Left lung (tissue), 10 donors: ENCODE results near the gene PSKH1. TPM values are rescaled to one million over a fixed set of nuclear protein-coding genes. Genes with fewer than 3 reads are reported as not detected.
"Not testable (repeated sequence)": the region's sequence is repeated elsewhere in the genome, so short reads cannot be mapped to it uniquely, and the experiment has no call there.

Source experiments
- ATAC-seq: fragments of 200-7000 bp; cut with Tn5 transposase; one replicate; pipeline ENCODE4 v1.9.1; 2020; ENCODE audit warnings: moderate library complexity
- DNase-seq, 4 donors: peaks; one replicate each; pipeline ENCODE4 v3.0.0-alpha.2; 2013 to 2020
- H3K27ac ChIP-seq, 2 donors: fragments of 200-600 bp; sonication (generic) in 1 of 2; one replicate each; pipeline versions ENCODE4 v1.5.0 to v1.8.0; 2020 to 2021
- H3K27me3 ChIP-seq, 2 donors: fragments of 200-600 bp; sonication (generic) in 1 of 2; one replicate each; pipeline versions ENCODE4 v1.5.0 to v1.8.0; 2020 to 2021
- H3K36me3 ChIP-seq, 2 donors: fragments of 200-600 bp; sonication (generic) in 1 of 2; one replicate each; pipeline versions ENCODE4 v1.5.0 to v1.8.0; 2020 to 2021
- H3K4me1 ChIP-seq, 2 donors: fragments of 200-600 bp; one replicate each; pipeline ENCODE4 v1.8.0; 2021
- H3K4me3 ChIP-seq, 2 donors: fragments of 200-600 bp; sonication (generic) in 1 of 2; one replicate each; pipeline versions ENCODE4 v1.5.0 to v1.8.0; 2020 to 2021; ENCODE audit warnings: mild to moderate bottlenecking in 1 of 2
- H3K9me3 ChIP-seq, 2 donors: fragments of 200-600 bp; sonication (generic) in 1 of 2; one replicate each; pipeline versions ENCODE4 v1.5.0 to v1.8.0; 2020 to 2021
- intact Hi-C, 2 donors: fragments of 100-400 bp; cut with DNase I; formaldehyde crosslinking; loops; one replicate each; pipeline versions ENCODE4 v1.11.2 to v1.14.2; 2022
- polyA plus RNA-seq, 6 donors: library from polyadenylated mRNA; unstranded; fragments of 120-200 nt; gene quantifications; one replicate each; pipeline ENCODE4 v1.2.1, GENCODE V29; 2013; ENCODE audit not compliant: insufficient read length in 6 of 6
- total RNA-seq, 2 donors: library from RNA; stranded (reverse); fragmentation: NEBNext Ultra II Directional; extraction: Animal tissue kit (Norgen Biotek cat#: 25700); gene quantifications; one replicate each; pipeline ENCODE4 v1.2.1, GENCODE V29; 2021
- TF ChIP-seq, protein P1 (sequence below), 2 donors: fragments of 200-600 bp; sonication (generic) in 1 of 2; IDR thresholded peaks; one replicate each; pipeline versions ENCODE4 v1.5.0 to v1.8.0; 2021; ENCODE audit warnings: antibody characterized with exemption in 2 of 2
- donor health status: DM: no; HTN: yes; CAD: no.
- donor health status: DM: no; HTN: no; CAD: no.

PSKH1 gene
- total and polyA plus RNA-seq, 8 donors, result 20.8 to 32.1 (median 29.0) TPM

DNA sequence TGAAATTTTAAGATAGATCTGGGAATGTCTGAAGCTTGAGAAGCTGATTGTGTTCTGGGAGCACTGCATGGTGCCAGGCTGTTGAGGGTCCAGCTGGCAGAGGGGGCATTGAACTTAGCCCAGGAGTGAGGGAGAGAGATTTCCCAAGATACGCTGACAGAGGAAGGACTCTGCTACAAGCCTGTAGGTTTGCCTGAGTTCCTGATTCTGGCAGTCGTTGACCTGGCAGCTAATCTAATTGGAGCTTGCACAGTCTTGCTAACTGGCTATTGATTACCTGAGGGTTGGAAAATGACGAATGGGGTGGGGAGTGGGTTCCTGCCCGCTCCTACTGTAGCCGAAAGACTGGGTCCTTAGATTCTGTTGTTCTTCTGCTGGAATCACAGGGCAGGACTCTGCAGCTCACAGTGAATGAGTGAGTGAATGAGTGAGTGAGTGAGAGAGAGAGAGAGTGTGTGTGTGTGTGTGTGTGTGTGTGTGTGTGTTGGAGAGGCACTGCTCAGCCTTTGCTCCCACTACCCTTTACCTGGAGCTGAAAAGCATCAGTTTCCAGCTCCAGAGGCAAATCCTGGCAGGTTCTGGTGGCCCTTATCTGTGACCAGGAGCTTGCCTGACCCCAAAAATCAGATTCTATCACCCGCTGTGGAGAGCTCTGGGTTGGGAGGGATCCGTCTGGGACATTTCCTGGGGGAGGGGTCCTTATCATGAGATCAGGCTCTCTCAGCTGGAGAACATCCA is 21.9 kb downstream of the PSKH1 start:
- peaks cover 6 to 20% of the 10 kb centered on the region in 2 donors for H3K4me1 ChIP-seq
- TF ChIP-seq, protein P1, sequence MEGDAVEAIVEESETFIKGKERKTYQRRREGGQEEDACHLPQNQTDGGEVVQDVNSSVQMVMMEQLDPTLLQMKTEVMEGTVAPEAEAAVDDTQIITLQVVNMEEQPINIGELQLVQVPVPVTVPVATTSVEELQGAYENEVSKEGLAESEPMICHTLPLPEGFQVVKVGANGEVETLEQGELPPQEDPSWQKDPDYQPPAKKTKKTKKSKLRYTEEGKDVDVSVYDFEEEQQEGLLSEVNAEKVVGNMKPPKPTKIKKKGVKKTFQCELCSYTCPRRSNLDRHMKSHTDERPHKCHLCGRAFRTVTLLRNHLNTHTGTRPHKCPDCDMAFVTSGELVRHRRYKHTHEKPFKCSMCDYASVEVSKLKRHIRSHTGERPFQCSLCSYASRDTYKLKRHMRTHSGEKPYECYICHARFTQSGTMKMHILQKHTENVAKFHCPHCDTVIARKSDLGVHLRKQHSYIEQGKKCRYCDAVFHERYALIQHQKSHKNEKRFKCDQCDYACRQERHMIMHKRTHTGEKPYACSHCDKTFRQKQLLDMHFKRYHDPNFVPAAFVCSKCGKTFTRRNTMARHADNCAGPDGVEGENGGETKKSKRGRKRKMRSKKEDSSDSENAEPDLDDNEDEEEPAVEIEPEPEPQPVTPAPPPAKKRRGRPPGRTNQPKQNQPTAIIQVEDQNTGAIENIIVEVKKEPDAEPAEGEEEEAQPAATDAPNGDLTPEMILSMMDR (IDR thresholded peaks at IDR 0.05), result no peak
- H3K27ac ChIP-seq, result no peak overlapping the region
- ATAC-seq, result no peak
- H3K9me3 ChIP-seq, result no peaks in the 10 kb centered on the region
- H3K4me3 ChIP-seq, result no peak overlapping the region
- intact Hi-C loops, result no loop called here
- peaks cover 0 to 33% of the 10 kb centered on the region in 2 donors for H3K36me3 ChIP-seq
- DNase-seq, result no peak
- no peaks in the 10 kb centered on the region for H3K27me3 ChIP-seq

DNA sequence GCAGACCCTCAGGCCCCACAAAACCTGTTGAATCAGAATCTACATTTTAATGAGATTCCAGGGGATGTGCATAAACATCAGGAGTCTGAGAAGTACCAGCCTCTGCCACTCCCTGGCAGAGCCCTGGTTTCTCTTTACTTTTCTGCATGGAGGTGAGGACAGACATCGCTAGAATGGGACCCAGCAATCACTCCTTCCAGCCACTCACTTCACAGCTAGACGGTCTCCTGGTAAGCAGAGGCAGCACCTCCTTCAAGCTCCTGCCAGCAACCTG is 22.4 kb downstream of the PSKH1 start:
- Histone ChIP-seq H3K36me3 (peaks cover 0 to 30% of the 10 kb centered on the region in 2 donors), H3K4me1 (peaks cover 6 to 20% of the 10 kb centered on the region in 2 donors)
- H3K27me3 ChIP-seq, intact Hi-C loops, H3K4me3 ChIP-seq, H3K9me3 ChIP-seq, H3K27ac ChIP-seq, ATAC-seq, DNase-seq: not testable (repeated sequence)

DNA sequence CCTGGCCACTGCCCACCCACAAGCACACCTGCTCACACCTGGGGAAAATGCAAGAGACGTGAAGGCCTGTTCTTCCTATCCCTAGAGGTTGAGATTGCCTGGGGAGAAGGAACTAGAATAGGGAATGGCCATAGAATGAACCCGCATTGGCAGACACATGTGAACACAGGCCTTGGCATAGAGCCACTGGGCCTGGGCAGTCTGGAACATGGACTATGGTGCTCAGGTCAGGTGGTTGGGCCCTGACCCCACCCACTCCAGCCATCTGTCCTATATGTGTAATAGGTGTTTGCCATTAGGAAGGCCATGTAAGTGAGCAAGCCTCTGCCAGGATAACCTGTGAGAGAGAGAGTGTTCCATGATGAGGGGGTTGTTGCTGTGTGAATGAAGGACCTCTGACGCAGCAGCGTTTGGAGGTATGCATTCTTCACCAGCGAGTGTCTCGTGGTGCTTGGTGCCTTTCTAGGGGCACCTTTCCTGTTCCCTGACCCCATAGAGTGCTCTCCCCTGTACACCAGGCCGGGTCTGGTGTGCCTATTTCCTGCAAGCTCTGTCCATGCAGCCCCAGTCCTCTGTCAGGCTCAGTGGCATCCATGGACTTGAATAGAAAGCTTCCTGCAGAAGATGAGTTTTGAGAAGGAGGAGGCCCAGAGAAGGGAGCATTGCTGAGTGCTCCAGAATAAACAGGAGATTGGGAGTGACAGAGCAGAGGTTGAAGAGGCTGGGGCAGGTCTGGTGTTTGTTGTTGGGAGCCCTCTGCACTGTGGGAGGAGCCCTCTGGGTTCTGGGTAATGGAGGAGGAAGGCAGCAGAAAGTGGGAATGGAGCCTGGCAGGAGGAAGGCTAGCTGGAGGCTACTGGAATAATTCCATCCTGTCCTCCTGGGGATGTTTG is 23.0 kb downstream of the PSKH1 start:
- ATAC-seq (peak; percentile 35), DNase-seq (no peak)
- H3K27me3 ChIP-seq, result no peaks in the 10 kb centered on the region
- peaks cover 0 to 24% of the 10 kb centered on the region in 2 donors for H3K36me3 ChIP-seq
- intact Hi-C loops, result no loop called here
- no peak overlapping the region for H3K27ac ChIP-seq
- no peaks in the 10 kb centered on the region for H3K9me3 ChIP-seq
- H3K4me3 ChIP-seq, result no peak overlapping the region
- TF ChIP-seq, protein P1 (IDR thresholded peaks at IDR 0.05), result no peak
- H3K4me1 ChIP-seq, result peaks cover 6 to 20% of the 10 kb centered on the region in 2 donors

DNA sequence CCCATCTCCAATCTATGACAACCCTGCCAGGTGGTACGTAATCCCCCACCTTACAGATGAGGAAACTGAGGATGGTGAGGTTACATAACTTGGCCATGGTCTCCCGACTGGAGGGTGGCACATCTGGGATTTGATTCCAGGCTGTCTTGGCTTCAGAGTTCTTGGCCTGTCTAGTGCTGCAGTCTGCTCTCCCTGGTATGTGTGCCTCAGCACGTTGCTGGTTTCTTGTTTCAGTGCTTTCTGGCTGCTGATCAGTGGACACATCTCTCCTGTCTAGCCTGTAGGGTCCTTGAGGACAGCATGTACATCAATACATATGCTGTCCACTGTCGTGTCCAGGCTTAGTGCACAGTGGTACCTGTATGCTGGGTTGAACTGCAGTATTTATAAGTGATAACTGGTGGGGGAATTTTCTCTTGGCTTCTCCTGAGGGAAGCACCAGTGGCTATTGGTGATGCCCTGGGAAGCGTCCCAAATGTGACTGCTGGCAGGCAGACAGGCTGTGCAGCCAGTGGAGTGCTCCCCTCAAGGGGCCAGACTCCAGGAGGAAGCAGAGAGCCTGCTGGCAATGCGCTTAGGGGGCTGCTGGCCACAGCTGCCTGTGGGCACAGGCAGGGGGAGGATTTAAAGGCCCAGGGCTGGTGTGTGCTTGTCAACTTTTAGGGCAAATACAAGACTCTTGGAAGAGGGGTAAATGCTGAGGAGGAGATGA is 24.2 kb downstream of the PSKH1 start:
- H3K36me3 ChIP-seq, result peaks cover 0 to 12% of the 10 kb centered on the region in 2 donors
- TF ChIP-seq, protein P1 (IDR thresholded peaks at IDR 0.05), result no peak
- no peak for DNase-seq
- intact Hi-C loops, result no loop called here
- H3K27me3 ChIP-seq, result no peaks in the 10 kb centered on the region
- H3K4me3 ChIP-seq, result no peak overlapping the region
- H3K9me3 ChIP-seq, result no peaks in the 10 kb centered on the region
- ATAC-seq, result peak; percentile 68
- H3K4me1 ChIP-seq, result peaks cover 6 to 20% of the 10 kb centered on the region in 2 donors
- H3K27ac ChIP-seq, result peak overlapping the region in 1 of 2 donors; percentile 2

DNA sequence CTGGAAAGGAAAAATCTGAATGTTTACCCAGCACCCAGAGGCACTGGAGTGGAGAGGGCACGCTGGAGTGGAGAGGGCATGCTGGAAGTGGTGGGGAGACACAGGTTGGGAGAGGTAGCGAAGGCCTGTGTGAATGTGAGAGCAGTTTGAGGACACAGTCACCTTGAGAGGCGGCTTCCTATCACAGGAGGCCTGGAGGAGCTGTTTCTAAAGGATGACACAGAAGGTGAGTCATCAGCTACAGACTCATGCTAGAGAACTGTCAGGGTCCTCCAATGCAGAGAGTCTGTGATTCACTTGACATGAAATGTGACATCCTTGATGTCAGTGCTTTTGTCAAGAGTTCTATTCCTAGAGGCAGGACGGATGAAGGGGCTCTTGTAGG is 24.8 kb downstream of the PSKH1 start:
- DNase-seq, result no peak
- intact Hi-C loops, result no loop called here
- H3K9me3 ChIP-seq, result no peaks in the 10 kb centered on the region
- TF ChIP-seq, protein P1 (IDR thresholded peaks at IDR 0.05), result no peak
- peak; percentile 83 for ATAC-seq
- H3K4me3 ChIP-seq, result no peak overlapping the region
- no peaks in the 10 kb centered on the region for H3K27me3 ChIP-seq
- peaks cover 0 to 11% of the 10 kb centered on the region in 2 donors for H3K36me3 ChIP-seq
- H3K27ac ChIP-seq, result peak overlapping the region in 1 of 2 donors; percentile 2
- H3K4me1 ChIP-seq, result peaks cover 6 to 20% of the 10 kb centered on the region in 2 donors
